ENCODE data around the gene PROC.

- TF ChIP-seq CTCF (tag by site-specific recombination; IDR thresholded peaks at IDR 0.05) (no peak), ZNF660 (tag by site-specific recombination; IDR thresholded peaks at IDR 0.05) (no peak), BCL11A (tag by site-specific recombination; IDR thresholded peaks at IDR 0.05; ENCODE audit: low read depth) (no peak), TRIM28 (IDR thresholded peaks at IDR 0.05; ENCODE audit: borderline replicate concordance, low read length) (no peak), ZFP41 (tag by site-specific recombination; IDR thresholded peaks at IDR 0.05; ENCODE audit: borderline replicate concordance) (no peak), PATZ1 (tag by site-specific recombination; IDR thresholded peaks at IDR 0.05) (no peak), YY1 (tag by site-specific recombination; IDR thresholded peaks at IDR 0.05) (no peak), ZNF473 (tag by site-specific recombination; IDR thresholded peaks at IDR 0.05) (no peak), ZNF707 (tag by site-specific recombination; IDR thresholded peaks at IDR 0.05) (no peak), REST (tag by site-specific recombination; IDR thresholded peaks at IDR 0.05) (no peak), ELK4 (IDR thresholded peaks at IDR 0.05; ENCODE audit: borderline replicate concordance, low read depth, low read length) (no peak), SP2 (tag by site-specific recombination; IDR thresholded peaks at IDR 0.05) (no peak), ZNF398 (tag by site-specific recombination; IDR thresholded peaks at IDR 0.05) (no peak), ZNF274 (IDR thresholded peaks at IDR 0.05; ENCODE audit: low read length) (no peak), ZNF274 (tag by site-specific recombination; IDR thresholded peaks at IDR 0.05; ENCODE audit: borderline replicate concordance) (no peak)
These were observed 18.8 kb downstream of the PROC start for GRCh38 chr2:127437056-127437455.

Measured in HEK293 (cell line).